SK-N-SH treated with all-trans-retinoic acid at 6 μM for 48 hours (cell line): ENCODE measurements around the gene ARID5B.

Experiments used
- ATAC-seq: fragments of 200-7000 bp; cut with Tn5 transposase; 3 replicates; pipeline ENCODE4 v1.9.1; 2020; ENCODE audit warnings: mild to moderate bottlenecking, moderate library complexity
- ARNTL ChIP-seq: fragments of 450-650 bp; formaldehyde crosslinking; IDR thresholded peaks from 2 replicates; pipeline ENCODE4 v1.5.0; 2020; ENCODE audit warnings: low read depth, mild to moderate bottlenecking, moderate library complexity, borderline replicate concordance
- CSDC2 ChIP-seq: fragments of 250-450 bp; sonication (Bioruptor Pico); IDR thresholded peaks from 2 replicates; pipeline ENCODE4 v1.5.0; 2020; ENCODE audit warnings: mild to moderate bottlenecking, moderate library complexity
- ESRRG ChIP-seq: fragments of 250-450 bp; sonication (Bioruptor Pico); IDR thresholded peaks from 2 replicates; pipeline ENCODE4 v1.6.1; 2021; ENCODE audit warnings: mild to moderate bottlenecking
- GLIS3 ChIP-seq: fragments of 250-450 bp; sonication (Bioruptor Pico); IDR thresholded peaks from 2 replicates; pipeline ENCODE4 v1.5.0; 2020; ENCODE audit warnings: mild to moderate bottlenecking, moderate library complexity
- ISL1 ChIP-seq: fragments of 250-450 bp; sonication (Bioruptor Pico); IDR thresholded peaks from 2 replicates; pipeline ENCODE4 v2.1.2; 2022; ENCODE audit warnings: mild to moderate bottlenecking, moderate library complexity
- OSR1 ChIP-seq: fragments of 250-450 bp; sonication (Bioruptor Pico); IDR thresholded peaks from 2 replicates; pipeline ENCODE4 v1.8.0; 2022; ENCODE audit warnings: moderate library complexity, mild to moderate bottlenecking, inconsistent platforms
- POU6F1 ChIP-seq: fragments of 250-450 bp; sonication (Bioruptor Pico); IDR thresholded peaks from 2 replicates; pipeline ENCODE4 v1.8.0; 2021; ENCODE audit warnings: low read depth, mild to moderate bottlenecking, moderate library complexity, borderline replicate concordance
- RARB ChIP-seq: fragments of 250-450 bp; sonication (Bioruptor Pico); IDR thresholded peaks from 2 replicates; pipeline ENCODE4 v1.8.0; 2021; ENCODE audit warnings: mild to moderate bottlenecking, moderate library complexity
- SNAI2 ChIP-seq: fragments of 250-450 bp; sonication (Bioruptor Pico); IDR thresholded peaks from 2 replicates; pipeline ENCODE4 v1.5.0; 2020; ENCODE audit warnings: mild to moderate bottlenecking, moderate library complexity
- TCF4 ChIP-seq: fragments of 250-450 bp; sonication (Bioruptor Pico); IDR thresholded peaks from 2 replicates; pipeline ENCODE4 v1.8.0; 2021; ENCODE audit warnings: mild to moderate bottlenecking, moderate library complexity, borderline replicate concordance
- TOX ChIP-seq: fragments of 250-450 bp; sonication (Bioruptor Pico); IDR thresholded peaks from 2 replicates; pipeline ENCODE4 v1.8.0; 2021; ENCODE audit warnings: mild to moderate bottlenecking, moderate library complexity, borderline replicate concordance
- ZC3H10 ChIP-seq: fragments of 250-450 bp; sonication (Bioruptor Pico); IDR thresholded peaks from 2 replicates; pipeline ENCODE4 v1.5.1; 2021; ENCODE audit warnings: mild to moderate bottlenecking, moderate library complexity
- ZFP3 ChIP-seq: fragments of 250-450 bp; sonication (Bioruptor Pico); IDR thresholded peaks from 2 replicates; pipeline ENCODE4 v1.5.0; 2020; ENCODE audit warnings: mild to moderate bottlenecking, moderate library complexity
- ZNF565 ChIP-seq: fragments of 450-650 bp; formaldehyde crosslinking; conservative IDR thresholded peaks from 2 replicates; pipeline ENCODE4 v1.5.0; 2020; ENCODE audit warnings: low read depth, mild to moderate bottlenecking, moderate library complexity
- ZNF70 ChIP-seq: fragments of 450-650 bp; formaldehyde crosslinking; IDR thresholded peaks from 2 replicates; pipeline ENCODE4 v1.5.0; 2020; ENCODE audit warnings: mild to moderate bottlenecking, moderate library complexity
- ZNF8 ChIP-seq: fragments of 450-650 bp; formaldehyde crosslinking; IDR thresholded peaks from 2 replicates; pipeline ENCODE4 v1.5.0; 2020; ENCODE audit warnings: mild to moderate bottlenecking, moderate library complexity
- TF ChIP-seq, protein P1 (sequence below): fragments of 250-450 bp; sonication (Bioruptor Pico); IDR thresholded peaks from 2 replicates; pipeline ENCODE4 v1.5.1; 2021; ENCODE audit warnings: mild to moderate bottlenecking, moderate library complexity
- TF ChIP-seq, protein P2 (sequence below): fragments of 250-450 bp; sonication (Bioruptor Pico); IDR thresholded peaks from 2 replicates; pipeline ENCODE4 v1.8.0; 2020; ENCODE audit warnings: mild to moderate bottlenecking, moderate library complexity, borderline replicate concordance
- TF ChIP-seq, protein P3 (sequence below): fragments of 250-450 bp; sonication (Bioruptor Pico); IDR thresholded peaks from 2 replicates; pipeline ENCODE4 v1.5.0; 2020; ENCODE audit warnings: mild to moderate bottlenecking, moderate library complexity

Gene ARID5B

DNA sequence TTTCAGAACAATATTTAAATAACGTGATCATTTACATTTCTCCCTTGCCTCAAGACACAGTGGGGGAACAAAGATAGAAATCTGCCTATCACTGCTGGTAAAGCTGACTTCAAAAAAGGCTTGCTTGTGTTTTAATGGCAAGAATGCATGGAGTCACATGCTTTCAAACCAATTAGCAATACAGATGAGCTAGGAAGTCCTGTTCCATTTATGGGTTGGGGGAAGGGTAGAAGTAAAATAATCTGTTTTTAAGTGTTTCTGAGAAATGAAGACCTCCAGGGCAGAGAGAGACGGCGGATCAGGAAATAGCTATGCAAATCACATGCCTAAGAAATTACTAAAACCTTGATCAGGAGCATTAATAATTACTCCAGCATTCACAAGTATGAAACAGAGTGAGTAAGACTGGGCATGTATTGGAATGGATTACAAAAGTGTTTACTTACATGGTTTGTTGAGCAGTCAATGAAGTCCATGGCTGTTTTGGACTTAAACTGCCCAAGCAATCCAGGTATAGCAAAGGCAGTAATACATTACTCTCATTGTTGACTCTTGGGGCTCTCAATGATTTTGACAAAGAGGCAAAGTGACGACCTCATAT is 142.0 kb downstream of the ARID5B start:
- no peak for ATAC-seq
- TF ChIP-seq SNAI2 (CRISPR knock-in tag), result no peak
- 0 out of 2 replicates have a peak, but pooled peaks have one; percentile 25 for TF ChIP-seq ISL1
- TF ChIP-seq, all 23 proteins: peak for 1

DNA sequence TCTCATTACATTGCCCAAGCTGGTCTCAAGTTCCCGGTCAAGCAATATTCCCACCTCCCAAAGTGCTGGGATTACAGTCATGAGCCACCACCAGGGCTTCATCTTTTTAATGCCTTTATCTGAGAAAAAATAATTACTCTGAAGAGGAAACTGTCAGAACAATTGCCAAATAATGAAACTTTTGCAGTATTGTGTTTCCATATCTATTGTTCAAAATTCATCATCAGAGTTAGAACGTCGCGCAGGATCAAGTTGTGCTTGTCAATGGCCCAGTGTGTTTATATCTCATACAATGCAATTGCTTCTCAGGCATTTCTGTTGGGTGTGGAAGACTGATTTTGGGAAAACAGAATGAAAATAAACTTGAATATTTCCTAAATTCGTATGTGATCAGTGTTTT is 143.1 kb downstream of the ARID5B start:
- no peak for ATAC-seq
- TF ChIP-seq, protein P1, sequence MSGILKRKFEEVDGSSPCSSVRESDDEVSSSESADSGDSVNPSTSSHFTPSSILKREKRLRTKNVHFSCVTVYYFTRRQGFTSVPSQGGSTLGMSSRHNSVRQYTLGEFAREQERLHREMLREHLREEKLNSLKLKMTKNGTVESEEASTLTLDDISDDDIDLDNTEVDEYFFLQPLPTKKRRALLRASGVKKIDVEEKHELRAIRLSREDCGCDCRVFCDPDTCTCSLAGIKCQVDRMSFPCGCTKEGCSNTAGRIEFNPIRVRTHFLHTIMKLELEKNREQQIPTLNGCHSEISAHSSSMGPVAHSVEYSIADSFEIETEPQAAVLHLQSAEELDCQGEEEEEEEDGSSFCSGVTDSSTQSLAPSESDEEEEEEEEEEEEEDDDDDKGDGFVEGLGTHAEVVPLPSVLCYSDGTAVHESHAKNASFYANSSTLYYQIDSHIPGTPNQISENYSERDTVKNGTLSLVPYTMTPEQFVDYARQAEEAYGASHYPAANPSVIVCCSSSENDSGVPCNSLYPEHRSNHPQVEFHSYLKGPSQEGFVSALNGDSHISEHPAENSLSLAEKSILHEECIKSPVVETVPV (CRISPR knock-in tag), result no peak
- no peak for TF ChIP-seq TCF4
- no peak for TF ChIP-seq ARNTL
- TF ChIP-seq ZNF565, result no peak
- TF ChIP-seq RARB (CRISPR knock-in tag), result no peak
- TF ChIP-seq ESRRG, result no peak
- TF ChIP-seq, all 23 proteins: peak for 0

- TF ChIP-seq ARNTL (no peak), ISL1 (peak; percentile 88), ESRRG (no peak), ZFP3 (no peak), ZC3H10 (CRISPR knock-in tag) (0 out of 2 replicates have a peak, but pooled peaks have one; percentile 11)
- peak; percentile 59 for ATAC-seq
These were observed 144.4 kb downstream of the ARID5B start for GRCh38 chr10:62045765-62046521.

DNA sequence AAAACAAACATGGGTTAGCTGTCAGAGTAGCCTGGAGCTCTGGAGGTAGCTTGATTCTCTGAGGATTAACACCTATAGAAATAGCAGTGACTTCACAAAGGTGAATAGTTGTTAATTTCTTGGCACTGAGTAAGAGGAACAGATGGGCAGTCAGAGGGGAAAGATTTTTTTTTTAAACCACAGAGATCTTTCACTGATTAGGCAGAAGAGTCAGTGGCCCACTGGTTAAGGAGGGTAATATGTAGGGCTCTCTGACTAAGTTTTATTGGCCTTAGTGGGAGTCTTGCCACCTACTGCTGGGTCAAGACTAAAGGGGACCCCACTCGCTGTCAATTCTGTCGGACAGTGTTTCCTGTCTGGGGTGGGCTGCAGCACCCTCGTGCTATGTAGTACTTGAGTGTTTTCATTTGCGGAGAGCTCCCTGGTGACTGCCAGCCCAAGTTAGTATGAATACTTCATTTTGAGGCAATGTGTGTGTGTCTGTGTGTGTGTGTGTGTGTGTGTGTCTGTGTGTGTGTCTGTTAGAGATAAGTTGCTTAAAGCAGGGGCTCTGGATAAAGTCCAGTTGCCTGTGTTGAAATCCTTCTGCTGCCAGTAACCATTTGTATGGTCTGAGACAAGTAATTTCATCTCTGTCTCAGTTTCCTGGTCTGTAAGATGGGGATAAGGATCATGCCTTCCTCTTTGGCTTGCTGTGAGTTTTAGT is 145.2 kb downstream of the ARID5B start:
- TF ChIP-seq ISL1 (peak; percentile 55; the same call in 1 of the 2 replicates), POU6F1 (no peak), TCF4 (no peak), CSDC2 (CRISPR knock-in tag) (0 out of 2 replicates have a peak, but pooled peaks have one; percentile 34)
- TF ChIP-seq, all 23 proteins: peak for 2
- peak; percentile 15 for ATAC-seq

DNA sequence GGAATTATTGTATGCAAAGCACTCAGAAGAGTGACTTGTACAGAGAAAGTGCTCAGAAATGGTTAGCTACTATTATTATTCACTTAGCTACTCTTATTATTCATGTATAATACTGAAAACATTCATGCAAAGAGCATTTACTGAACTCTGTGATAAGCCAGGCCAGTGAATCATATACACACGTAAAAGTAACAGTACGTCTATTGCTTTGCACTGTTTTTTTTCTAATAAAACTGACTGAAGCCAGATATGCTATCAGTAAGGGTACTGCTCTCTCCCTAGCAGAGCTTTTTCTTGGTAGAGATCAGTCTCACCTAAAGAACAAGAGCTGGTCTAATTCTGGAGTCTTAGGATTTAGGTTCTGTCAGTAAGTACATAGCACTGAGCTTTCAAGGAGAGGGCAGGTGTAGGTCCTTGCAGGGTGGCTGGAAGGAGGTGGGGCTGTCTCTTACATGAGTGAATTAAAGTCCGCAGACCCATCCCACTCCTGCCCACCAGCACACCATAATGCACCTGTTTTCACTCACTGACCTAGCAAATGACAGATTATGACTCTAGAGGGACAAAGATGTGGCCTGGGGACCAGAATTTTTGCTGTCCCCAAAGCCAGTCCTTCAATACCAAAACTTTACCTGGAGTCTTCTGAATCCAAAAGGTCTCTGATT is 145.9 kb downstream of the ARID5B start:
- ATAC-seq, result no peak
- no peak for TF ChIP-seq ZFP3
- TF ChIP-seq, protein P2, sequence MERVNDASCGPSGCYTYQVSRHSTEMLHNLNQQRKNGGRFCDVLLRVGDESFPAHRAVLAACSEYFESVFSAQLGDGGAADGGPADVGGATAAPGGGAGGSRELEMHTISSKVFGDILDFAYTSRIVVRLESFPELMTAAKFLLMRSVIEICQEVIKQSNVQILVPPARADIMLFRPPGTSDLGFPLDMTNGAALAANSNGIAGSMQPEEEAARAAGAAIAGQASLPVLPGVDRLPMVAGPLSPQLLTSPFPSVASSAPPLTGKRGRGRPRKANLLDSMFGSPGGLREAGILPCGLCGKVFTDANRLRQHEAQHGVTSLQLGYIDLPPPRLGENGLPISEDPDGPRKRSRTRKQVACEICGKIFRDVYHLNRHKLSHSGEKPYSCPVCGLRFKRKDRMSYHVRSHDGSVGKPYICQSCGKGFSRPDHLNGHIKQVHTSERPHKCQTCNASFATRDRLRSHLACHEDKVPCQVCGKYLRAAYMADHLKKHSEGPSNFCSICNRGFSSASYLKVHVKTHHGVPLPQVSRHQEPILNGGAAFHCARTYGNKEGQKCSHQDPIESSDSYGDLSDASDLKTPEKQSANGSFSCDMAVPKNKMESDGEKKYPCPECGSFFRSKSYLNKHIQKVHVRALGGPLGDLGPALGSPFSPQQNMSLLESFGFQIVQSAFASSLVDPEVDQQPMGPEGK (CRISPR knock-in tag), result no peak
- no peak for TF ChIP-seq CSDC2 (CRISPR knock-in tag)
- TF ChIP-seq GLIS3 (CRISPR knock-in tag), result no peak
- TF ChIP-seq TOX (CRISPR knock-in tag), result no peak
- TF ChIP-seq ZNF70 (CRISPR knock-in tag), result no peak
- TF ChIP-seq, protein P1 (CRISPR knock-in tag), result no peak
- no peak for TF ChIP-seq ZNF565
- no peak for TF ChIP-seq RARB (CRISPR knock-in tag)
- TF ChIP-seq ARNTL, result no peak
- no peak for TF ChIP-seq ZC3H10 (CRISPR knock-in tag)
- TF ChIP-seq OSR1, result no peak
- TF ChIP-seq TCF4, result no peak
- TF ChIP-seq, protein P3, sequence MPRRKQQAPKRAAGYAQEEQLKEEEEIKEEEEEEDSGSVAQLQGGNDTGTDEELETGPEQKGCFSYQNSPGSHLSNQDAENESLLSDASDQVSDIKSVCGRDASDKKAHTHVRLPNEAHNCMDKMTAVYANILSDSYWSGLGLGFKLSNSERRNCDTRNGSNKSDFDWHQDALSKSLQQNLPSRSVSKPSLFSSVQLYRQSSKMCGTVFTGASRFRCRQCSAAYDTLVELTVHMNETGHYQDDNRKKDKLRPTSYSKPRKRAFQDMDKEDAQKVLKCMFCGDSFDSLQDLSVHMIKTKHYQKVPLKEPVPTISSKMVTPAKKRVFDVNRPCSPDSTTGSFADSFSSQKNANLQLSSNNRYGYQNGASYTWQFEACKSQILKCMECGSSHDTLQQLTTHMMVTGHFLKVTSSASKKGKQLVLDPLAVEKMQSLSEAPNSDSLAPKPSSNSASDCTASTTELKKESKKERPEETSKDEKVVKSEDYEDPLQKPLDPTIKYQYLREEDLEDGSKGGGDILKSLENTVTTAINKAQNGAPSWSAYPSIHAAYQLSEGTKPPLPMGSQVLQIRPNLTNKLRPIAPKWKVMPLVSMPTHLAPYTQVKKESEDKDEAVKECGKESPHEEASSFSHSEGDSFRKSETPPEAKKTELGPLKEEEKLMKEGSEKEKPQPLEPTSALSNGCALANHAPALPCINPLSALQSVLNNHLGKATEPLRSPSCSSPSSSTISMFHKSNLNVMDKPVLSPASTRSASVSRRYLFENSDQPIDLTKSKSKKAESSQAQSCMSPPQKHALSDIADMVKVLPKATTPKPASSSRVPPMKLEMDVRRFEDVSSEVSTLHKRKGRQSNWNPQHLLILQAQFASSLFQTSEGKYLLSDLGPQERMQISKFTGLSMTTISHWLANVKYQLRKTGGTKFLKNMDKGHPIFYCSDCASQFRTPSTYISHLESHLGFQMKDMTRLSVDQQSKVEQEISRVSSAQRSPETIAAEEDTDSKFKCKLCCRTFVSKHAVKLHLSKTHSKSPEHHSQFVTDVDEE (CRISPR knock-in tag), result no peak
- no peak for TF ChIP-seq ESRRG
- TF ChIP-seq POU6F1, result no peak
- no peak for TF ChIP-seq ZNF8
